ENCODE data around the gene ALOXE3.
"Not testable (repeated sequence)": the region's sequence is repeated elsewhere in the genome, so short reads cannot be mapped to it uniquely, and the experiment has no call there.

The ALOXE3 gene

DNA sequence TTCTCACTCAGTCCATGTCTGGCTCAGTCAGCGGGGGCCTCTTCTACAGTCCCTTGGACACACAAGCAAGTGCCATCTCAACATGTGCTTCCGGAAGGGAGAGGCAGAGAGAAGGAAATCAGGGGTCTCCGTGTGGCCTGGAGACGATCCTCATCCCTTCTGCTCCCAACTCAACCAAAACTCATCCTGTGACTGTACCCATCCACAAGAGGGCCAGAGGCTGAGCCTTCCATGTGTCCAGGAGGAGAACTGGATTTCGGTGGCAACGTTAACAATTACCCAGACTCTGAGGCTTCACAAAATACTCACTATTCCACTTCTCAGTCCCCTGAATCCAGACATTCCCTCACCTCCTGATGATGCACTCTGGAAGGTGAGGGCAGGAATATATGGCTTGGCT lies 23.0 kb downstream of the ALOXE3 start:
- DNase-seq (ENCODE audit: low spot score): no peak

GRCh38 chr17:8091033-8091687 lies 27.2 kb downstream of the ALOXE3 start:
- DNase-seq (ENCODE audit: low spot score): no peak

DNA sequence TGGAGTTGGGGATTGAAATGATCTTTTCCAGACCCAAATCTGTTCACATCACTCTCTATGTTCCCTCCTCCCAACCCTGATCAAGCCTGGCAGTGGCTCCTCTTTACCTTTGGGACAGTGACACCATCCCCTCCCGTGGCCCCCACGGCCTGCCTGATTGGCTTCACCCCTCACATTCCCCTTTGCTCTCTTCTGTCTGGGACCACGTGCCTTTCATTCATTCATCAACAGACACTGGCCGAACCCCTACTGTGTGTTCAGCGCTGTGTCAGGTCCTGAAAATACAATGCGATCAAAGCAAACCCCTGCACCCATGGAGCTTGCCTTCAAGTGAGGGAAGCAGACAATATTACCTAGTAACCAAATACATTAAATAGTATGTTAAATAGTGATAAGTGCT lies 28.6 kb downstream of the ALOXE3 start:
- no peak for DNase-seq (ENCODE audit: low spot score)

DNA sequence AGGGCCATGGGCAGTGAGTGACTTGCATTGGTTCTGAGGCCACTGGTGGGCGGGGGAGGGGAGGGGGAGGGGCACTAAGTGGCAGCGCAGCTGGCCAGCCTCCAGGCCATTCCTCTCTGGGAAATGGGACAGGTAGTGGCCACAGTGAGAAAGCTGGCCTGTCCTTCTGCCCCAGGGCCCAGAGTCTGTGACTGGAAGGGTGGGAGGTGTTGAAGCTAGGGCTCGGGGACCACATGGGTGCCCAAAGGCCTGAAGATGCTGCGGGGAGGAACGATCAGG lies 30.4 kb downstream of the ALOXE3 start:
- DNase-seq (ENCODE audit: low spot score): no peak

DNA sequence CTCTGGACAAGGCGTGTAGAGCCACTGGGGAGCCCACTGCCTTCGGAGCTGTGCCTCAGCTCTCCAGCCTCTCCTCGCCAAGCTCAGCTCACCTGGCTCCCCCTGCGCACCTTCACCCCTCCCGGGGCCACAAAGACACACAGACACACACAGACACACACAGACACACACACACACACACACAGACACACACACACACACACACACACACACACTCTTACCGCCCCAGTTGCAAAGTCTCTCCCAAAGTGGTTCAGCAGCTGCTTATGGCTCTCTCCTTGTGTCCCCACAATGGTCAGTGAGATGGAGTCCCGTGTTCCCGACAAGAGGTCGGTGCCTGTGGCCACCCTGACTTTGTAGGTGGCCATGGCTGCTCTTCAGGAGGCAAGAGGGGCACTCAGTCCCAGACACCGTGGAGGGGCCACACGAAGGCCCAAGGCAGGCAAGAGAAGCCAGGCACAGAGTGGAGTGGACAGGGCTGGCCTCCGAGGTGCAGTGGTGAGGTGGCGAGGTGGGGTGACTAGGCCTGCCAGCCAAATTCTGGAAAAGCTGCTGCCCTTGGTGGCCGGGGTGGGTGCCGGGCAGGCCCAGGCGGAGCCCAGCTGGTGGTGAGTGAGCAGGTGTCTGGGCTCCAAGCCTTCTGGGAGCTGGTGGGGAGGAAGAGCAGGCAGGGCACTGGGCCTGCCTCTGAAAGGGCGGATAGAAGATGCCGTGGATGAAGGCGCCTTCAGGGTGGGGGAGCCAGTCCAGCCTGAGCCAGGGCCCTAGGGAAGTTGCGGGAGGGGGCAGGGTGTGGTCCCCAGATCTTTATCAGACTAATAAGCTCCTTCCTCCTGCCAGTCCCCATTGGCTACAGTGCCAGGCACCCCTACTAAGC lies 31.0 kb downstream of the ALOXE3 start, which contains the start of gene ALOX12B:
Gene ALOX12B, minus strand, starts transcription at position 642 of the 877 bp plus-strand sequence. Its CDS starts 274 bp downstream, at position 368.
- DNase-seq (ENCODE audit: low spot score): no peak

DNA sequence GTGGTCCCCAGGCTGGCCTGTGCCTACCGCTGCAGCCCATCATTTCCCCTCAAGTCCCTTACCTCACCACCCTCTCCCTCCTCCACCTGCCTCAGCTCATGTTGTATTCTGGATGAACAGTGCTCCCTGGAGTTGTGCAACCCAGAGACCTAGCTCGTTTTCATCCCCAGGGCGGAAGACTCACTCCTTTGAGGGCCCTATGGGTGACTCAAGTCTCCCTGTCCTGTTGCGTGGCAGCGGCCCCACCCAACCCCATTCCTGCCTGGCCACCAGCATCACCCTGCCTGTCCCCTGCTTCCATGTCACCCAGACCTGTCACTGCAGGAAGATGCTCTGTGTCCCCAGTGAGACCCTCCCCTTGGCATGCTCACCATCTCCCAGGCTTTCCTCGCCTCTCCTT lies 34.1 kb downstream of the ALOXE3 start:
- DNase-seq (ENCODE audit: low spot score): no peak

GRCh38 chr17:8082292-8082691 lies 36.0 kb downstream of the ALOXE3 start:
- DNase-seq (ENCODE audit: low spot score): no peak

GRCh38 chr17:8081876-8082275 lies 36.4 kb downstream of the ALOXE3 start:
- DNase-seq (ENCODE audit: low spot score): no peak

DNA sequence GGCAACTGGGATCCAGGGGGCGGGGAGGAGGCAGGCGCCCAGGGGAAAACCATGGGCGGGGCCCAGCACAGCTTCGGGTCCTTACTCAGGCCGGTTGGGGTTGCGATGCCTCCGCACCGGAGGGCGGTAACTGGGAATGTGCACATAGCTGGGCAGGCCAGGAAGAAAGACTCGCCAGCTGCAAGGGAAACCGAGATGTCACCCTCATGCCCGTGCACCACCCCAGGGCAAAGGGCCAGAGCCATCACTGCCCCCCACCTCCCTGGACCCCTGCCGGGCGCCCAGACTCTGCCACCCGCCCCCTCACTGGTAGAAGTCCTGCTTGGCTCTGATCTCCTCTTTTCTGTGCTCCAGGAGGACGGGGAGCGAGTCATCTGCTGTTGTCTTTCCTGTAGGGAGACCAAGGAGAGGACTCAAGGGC lies 37.5 kb downstream of the ALOXE3 start:
- DNase-seq (ENCODE audit: low spot score): no peak

GRCh38 chr17:8080208-8080798 lies 38.0 kb downstream of the ALOXE3 start:
- no peak for DNase-seq (ENCODE audit: low spot score)

- peak; percentile 87 for DNase-seq (ENCODE audit: low spot score)
Observed at GRCh38 chr17:8079291-8080207, 38.8 kb downstream of the ALOXE3 start.

DNA sequence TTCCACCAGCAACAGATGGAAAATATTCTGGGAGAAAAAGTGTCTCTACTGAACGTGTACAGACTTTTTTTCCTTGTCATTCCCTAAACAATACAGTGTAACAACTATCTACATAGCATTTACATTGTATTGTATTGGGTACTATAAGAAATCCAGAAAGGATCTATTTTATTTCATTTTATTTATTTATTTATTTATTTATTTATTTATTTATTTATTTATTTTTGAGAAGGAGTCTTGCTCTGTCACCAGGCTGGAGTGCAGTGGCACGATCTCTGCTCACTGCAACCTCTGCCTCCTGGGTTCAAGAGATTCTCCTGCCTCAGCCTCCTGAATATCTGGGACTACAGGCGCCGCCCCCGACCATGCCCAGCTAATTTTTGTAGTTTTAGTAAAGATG lies 40.4 kb downstream of the ALOXE3 start:
- not testable (repeated sequence) for DNase-seq (ENCODE audit: low spot score)

DNA sequence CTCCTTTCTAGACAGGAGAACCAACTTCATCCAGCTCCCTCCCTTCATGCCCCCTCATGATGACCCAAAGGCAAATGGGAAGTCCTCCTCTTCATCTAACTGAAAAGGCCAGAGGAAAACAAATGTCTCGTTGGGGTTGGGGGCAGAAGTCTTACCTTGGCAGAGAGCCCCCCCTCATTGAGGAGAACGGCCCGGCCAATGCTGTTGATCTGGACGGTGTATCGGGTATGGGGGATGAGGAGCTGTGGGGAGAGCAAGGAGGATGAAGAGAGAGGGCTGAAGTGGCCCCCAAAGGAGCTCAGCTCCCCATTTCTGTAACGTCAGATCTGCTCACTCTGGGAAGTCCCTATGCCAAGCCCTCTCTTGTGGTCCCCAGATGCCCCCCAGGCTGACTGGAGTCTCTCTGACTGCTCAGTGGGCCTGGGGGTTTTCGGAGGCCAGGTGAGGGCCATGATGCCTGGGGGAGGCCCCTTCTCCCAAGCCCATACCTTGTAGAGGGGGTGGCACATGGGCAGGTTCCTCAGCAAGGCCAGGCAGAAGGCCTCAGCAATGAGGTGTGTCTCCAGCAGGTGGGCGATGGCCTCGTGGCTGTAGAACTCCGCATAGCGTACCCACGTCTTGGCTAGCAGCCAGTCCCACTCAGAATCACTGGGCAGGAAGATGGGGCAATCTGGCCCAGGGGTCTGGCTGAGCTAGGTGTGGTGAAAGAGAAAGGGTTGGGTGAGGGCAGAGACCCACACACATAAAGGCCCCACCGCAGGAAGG lies 41.6 kb downstream of the ALOXE3 start:
- DNase-seq (ENCODE audit: low spot score): no peak

DNA sequence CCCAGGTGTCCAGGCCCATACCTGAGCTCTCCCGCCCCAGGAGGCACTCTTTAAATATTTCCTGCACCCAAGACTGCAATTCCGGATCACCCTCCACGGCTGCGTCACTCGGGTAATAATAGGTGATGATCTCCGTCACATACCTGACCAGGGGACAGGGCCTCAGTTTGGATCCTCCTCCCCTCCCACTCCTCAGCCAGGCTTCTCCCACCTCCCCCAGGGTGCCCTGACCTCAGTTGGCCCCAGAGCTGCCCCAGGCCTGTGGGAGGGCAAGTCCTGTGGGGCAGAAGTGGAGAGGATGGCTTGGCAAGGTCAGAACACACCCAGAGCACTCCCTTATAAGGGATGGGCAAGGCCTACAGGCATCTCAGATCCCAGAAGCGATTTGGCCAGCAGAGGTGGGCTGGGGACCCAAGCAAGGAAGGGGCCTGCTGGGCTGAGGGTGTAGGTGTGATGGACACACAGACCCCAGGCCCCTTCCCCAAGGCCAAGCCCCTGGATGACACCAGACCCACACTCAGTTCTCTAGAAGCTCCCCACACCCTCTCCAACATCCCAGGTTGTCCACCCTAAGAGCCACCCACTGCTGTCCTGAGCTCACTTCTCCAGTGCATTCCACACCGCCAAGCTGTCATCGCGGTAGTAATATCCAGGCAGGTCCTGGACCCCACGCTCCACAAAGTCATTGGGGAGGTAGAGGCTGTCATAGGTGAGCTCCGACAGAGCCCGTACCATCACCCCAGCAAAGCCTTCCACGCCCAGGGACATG lies 42.6 kb downstream of the ALOXE3 start:
- DNase-seq (ENCODE audit: low spot score): no peak

DNA sequence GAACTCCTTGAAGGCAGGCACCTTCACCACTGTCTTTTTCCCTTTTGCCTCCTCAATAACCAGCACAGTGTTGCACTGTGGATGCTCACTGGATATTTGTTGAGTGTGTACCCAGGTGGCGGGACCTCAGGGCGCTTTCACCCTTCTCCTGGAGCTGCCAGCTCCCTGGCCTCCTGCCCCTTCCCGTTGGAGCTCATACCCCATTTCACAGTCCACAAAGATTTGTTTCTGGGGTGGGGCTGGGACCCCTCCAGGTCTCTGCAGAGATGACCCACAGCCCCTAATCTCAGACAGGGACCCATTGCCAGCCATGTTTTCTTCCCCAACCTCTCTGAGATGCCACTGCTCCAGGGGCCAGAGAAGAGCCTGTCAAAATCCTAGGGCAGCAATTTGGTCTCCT lies 43.2 kb downstream of the ALOXE3 start:
- DNase-seq (ENCODE audit: low spot score): no peak

DNA sequence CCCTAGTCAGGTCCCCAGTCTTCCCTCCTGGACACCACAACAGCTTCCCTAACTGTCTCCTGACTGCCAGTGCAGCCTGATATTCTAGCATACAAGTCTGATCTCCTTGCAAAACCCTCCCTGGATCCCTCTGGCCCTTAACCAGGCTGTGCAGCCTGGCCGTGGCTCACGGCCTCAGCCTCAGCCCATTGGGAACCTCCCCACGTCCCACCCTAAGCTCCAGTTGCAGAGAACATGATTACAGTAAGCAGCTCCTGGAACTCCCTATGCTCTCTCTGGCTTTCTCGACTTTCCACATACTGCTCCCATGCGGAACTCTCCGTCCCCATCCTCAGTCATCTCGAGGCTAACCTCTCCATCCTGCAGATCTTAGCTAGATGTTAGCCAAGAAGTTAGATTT lies 43.8 kb downstream of the ALOXE3 start:
- DNase-seq (ENCODE audit: low spot score): no peak

GRCh38 chr17:8073627-8074484 lies 44.5 kb downstream of the ALOXE3 start:
- DNase-seq (ENCODE audit: low spot score): no peak

DNA sequence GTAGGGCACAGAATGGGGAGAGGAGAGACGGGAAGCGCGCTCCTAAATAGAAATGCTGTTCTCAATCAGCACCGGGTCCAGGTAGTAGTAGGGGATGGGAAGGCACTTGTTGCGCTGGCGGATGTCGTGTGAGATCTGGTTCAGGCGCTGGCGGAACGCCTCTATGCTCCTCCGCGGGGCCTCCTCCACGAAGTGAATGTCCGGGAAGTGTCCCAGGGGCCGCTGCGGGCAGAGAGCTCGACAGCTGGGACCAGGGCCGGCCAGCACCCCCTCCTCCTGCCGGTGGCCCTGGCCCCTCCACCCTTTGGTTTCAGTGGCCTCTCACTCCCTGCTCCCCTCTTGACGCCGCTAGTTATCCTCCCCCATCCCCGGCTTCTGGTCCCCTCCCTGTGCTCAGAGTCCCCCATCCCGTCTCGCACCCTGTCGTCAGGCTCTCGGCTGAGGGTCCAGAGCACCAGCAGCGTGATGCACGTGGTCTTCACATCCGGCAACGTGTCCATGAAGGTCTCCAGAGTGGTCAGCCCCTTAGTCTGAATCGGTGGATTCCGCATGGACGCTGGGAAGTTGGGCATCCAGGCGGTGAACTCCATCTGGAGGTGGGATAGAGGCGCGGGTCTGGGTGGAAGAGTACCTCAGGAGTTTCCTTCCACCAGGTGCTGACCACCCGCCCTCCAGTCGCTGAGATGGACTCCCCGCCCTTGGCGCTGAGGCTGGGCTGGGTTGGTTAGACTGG lies 45.4 kb downstream of the ALOXE3 start:
- DNase-seq (ENCODE audit: low spot score): no peak

GRCh38 chr17:8072341-8072728 lies 46.0 kb downstream of the ALOXE3 start:
- DNase-seq (ENCODE audit: low spot score): no peak

Measured in left forelimb (tissue), 1 donor.